ENCODE data around the gene TMEM260.

The TMEM260 gene

DNA sequence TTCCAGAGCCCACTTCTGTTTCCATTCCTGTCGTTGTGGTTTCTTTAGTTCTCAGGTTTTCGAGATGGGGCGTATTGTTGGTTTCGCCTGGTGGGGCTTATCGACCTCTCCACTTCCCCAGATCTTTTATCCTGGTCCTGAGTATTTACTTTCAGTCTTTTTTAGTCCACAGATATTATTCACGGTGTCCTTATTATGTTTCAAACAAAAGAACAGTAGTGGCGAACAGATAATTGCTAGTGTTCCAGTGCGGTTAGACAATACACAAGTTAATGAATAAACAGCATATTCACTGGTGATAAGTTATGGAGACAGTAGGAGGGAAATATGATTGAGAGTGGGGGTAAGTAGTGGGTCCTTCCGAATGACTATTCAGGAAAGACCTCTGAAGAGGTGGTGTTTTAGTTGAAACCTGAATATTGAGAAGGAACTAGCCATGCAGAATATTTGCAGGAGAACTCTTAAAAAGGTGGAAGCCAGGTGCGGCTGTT is 668 bp downstream of the TMEM260 start:
- peak overlapping the region; percentile 65 for H3K27ac ChIP-seq

DNA sequence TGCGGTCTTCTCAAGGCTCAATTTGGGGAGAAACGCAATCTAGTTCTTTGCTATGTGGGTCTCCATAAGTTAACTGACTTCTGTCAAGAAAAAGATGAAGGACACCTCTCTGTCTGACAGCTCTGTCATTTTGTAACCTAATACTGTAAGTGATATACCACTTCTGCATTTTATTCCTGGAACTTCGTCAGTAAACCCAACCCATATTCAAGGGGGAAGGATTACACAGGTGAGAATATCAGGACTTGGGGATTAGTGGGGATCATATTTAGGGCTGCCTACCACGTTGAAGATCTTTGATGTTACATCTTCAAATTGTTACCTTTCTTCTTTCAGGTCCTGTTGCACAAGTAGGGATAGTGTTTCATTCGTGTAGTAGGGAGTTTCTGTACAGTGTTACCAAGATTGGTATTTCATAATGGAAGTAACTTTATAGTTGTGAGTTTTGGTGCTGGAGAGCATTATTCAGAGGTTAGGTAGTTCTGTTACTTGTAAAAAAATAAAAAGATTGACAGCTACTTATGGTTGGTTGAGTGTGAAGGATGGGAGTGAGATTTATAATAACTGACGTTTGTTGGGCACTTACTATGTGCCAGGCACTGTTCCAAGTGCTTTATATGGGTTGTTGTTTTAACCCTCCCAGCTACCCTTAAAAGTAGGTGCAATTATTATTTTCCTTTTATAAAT is 1.6 kb downstream of the TMEM260 start:
- TF ChIP-seq, protein P1, sequence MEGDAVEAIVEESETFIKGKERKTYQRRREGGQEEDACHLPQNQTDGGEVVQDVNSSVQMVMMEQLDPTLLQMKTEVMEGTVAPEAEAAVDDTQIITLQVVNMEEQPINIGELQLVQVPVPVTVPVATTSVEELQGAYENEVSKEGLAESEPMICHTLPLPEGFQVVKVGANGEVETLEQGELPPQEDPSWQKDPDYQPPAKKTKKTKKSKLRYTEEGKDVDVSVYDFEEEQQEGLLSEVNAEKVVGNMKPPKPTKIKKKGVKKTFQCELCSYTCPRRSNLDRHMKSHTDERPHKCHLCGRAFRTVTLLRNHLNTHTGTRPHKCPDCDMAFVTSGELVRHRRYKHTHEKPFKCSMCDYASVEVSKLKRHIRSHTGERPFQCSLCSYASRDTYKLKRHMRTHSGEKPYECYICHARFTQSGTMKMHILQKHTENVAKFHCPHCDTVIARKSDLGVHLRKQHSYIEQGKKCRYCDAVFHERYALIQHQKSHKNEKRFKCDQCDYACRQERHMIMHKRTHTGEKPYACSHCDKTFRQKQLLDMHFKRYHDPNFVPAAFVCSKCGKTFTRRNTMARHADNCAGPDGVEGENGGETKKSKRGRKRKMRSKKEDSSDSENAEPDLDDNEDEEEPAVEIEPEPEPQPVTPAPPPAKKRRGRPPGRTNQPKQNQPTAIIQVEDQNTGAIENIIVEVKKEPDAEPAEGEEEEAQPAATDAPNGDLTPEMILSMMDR (IDR thresholded peaks at IDR 0.05), result no peak
- TF ChIP-seq ZFX (IDR thresholded peaks at IDR 0.05; ENCODE audit: borderline replicate concordance), result no peak
- no peak overlapping the region; the same call in 1 of the 2 replicates for H3K27ac ChIP-seq

More for the DNA sequence above, 668 bp downstream of the TMEM260 start:
- TF ChIP-seq ZFX (IDR thresholded peaks at IDR 0.05; ENCODE audit: borderline replicate concordance), result no peak
- TF ChIP-seq, protein P1 (IDR thresholded peaks at IDR 0.05), result no peak

DNA sequence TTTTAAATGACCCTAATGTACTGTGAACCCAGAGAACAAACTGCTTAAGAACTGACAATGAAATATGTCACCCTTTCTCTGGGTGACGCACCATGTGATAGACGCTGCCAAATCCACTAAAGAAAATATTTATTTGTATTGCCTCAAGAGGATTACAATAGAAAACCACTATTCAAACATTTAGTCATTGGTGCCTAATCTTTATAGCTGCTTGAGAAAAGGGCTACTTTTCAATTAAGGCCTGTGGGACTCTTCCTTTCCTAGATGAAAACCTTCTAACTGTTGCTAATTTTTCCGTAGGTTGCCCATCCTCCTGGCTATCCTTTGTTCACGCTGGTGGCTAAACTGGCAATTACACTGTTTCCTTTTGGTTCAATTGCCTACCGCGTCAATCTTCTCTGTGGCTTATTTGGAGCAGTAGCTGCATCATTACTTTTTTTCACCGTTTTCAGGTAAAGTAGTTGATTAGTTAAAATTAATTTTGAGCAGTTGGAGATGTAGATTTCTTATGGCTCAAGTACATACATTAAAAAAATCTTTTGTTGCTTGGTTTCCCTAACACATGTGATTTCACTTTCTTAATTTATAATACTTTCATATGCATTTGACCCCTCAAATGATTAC is 6.0 kb downstream of the TMEM260 start:
- H3K27ac ChIP-seq, result no peak overlapping the region
- no peak for TF ChIP-seq ZFX (IDR thresholded peaks at IDR 0.05; ENCODE audit: borderline replicate concordance)
- TF ChIP-seq, protein P1 (IDR thresholded peaks at IDR 0.05), result no peak

DNA sequence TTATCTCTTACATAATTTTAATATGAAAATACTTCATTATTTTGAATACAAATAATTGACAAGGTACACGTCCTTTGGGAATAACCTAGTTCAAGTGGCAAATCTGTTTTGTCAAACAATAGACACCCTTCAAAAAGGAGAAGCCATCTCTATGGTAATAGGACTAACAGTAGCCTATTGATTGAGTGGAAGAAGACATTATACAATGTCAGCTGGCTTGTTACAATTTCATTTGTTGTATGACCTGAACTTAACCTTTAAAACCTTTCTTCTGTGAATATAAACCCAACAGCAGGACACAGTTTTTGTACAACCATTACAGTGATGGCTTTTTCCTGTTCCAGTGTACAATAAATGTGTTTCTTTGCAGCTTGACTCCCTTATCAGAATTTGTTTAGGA is 8.1 kb downstream of the TMEM260 start:
- TF ChIP-seq ZFX (IDR thresholded peaks at IDR 0.05; ENCODE audit: borderline replicate concordance), result no peak
- TF ChIP-seq, protein P1 (IDR thresholded peaks at IDR 0.05), result no peak
- no peak overlapping the region for H3K27ac ChIP-seq

DNA sequence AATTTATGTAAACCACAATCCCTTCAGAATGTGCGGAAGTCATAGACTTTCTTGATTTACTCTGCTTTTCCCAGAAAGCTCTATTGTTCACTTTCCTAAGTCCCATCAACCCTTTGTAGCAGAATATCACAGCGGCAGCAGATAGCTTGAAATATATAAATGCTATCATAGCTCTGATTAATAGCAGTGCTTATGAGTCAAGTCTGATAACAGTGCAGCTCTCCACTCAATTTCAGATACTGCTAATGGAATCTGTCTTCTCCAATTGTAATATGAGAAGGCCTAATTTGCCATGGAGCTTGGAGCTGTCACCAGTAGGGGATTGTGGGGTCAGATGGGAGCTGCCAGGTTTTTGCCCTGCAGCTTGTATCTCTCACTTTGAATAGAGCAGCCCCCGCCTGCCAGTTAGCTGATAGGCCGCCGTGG is 10.9 kb downstream of the TMEM260 start:
- H3K27ac ChIP-seq, result no peak overlapping the region
- TF ChIP-seq ZFX (IDR thresholded peaks at IDR 0.05; ENCODE audit: borderline replicate concordance), result no peak
- TF ChIP-seq, protein P1 (IDR thresholded peaks at IDR 0.05), result no peak

DNA sequence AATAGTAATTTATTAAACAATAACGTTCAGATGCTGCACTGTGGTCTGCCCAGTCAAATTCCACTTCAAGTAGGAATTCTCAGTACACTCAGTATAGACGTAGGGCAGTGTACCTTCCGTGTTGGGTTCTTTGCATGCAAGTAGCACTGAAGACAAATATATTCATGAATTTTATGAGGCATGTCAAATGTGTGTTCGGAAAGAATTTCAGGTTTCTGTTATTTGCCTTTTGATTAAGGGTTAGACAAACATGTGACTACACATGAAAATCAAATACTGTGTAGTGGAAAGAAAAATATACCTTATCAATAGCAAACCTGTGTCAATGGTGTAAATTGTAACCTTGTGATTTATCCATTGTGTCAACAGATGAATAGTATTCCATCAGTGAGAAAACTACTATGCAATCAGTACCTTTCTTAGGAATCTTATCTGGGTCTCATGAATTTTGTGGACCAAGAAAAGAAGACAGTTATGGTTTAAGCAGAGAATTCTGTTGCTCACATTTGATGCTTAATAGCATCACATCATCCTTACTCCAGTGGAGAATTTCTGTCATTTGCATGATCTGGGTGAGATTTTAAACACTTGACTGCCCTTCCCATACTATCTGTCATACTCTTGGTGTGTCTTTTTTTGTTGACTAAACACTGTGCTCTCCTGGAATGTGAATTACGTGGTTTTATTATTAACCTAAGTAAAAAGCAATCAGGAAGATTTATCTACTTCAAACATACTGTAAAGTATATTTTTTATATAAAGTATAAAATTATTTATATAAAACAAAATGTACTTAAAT is 13.3 kb downstream of the TMEM260 start:
- TF ChIP-seq, protein P1 (IDR thresholded peaks at IDR 0.05), result no peak
- TF ChIP-seq ZFX (IDR thresholded peaks at IDR 0.05; ENCODE audit: borderline replicate concordance), result no peak
- H3K27ac ChIP-seq, result peak overlapping the region; percentile 19; the same call in 1 of the 2 replicates

Measured in 22Rv1 (cell line).